Uterine smooth muscle cell (primary cell): Measurements from ENCODE around the gene MKNK2. TPM values are rescaled to one million over a fixed set of nuclear protein-coding genes. Genes with fewer than 3 reads are reported as not detected.

ENCODE experiments used
- total RNA-seq: library from RNA; depleted of rRNA; stranded (reverse); fragments of >200 nt; gene quantifications from 2 replicates; pipeline ENCODE4 v1.2.3, GENCODE V29; 2014

MKNK2 gene
- 68.3 and 189 TPM in 2 replicates for total RNA-seq

DNA sequence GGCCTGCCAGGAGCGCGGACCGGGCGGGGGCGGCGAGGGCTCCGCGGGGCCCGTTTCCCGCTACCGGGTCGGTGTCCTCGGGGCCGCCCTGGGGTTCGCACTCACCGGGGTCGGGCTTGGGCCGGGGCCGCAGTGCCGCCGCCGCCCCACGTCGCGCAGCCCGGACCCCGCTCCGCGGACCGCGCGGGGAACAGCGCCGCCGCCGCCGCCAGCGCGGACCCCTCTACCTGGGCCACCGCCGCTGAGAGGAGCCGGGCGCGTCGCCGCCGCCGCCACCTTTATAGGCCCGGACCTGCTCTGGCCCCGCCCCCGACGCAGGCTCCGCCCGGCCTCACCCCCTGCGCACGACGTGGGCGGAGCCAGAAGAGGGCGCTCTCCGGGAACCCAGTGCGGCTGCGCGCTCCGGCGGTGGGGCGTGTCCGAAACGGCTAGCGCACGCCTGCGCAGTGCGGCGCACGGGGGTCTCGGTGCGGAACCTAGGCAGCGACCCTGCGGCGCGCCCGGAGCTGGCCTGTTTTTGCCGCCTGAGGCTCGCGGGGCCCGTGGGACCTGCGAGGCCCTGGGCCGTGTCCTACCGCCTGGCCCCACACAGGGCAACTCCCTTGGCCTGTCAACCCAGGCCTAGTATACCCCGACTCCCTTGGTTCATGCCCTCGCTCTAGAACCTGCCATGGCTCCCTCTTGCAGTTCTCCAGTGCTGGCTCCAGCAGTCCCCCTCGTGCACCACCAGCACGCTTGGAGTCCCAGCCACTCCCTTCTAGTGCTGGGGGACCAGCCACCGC, at the start of gene MKNK2:
Gene MKNK2, minus strand, starts transcription at position 254 of the 782 bp plus-strand sequence. CDS start 393 bp downstream, outside the sequence.

DNA sequence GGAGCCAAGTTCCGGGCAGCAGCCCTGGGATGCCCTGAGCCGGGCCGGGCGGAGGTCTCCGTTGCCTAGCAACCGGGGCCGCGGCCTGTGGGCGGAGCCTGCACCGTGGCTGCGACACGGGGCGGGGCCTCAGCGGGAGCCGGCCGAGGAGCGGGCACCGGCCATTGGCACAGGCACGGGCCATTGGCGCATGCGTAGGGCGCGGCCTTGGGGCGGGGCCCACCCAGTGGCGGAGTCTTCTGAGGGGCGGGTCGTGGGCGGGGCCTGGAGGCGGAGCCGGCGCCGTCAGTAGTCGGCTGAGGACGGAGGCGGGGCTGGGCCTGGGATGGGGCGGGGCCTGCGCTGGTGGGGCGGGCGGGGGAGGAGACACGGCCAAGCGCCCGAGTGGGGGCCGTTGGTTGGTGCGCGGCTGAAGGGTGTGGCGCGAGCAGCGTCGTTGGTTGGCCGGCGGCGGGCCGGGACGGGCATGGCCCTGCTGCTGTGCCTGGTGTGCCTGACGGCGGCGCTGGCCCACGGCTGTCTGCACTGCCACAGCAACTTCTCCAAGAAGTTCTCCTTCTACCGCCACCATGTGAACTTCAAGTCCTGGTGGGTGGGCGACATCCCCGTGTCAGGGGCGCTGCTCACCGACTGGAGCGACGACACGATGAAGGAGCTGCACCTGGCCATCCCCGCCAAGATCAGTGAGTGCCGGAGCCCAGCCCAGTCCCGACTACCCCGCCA, 45.6 kb upstream of the MKNK2 start, which contains the start of gene IZUMO4:
Gene IZUMO4, plus strand, starts transcription at position 436 of the 723 bp plus-strand sequence. Its CDS starts 31 bp downstream, at position 467.

DNA sequence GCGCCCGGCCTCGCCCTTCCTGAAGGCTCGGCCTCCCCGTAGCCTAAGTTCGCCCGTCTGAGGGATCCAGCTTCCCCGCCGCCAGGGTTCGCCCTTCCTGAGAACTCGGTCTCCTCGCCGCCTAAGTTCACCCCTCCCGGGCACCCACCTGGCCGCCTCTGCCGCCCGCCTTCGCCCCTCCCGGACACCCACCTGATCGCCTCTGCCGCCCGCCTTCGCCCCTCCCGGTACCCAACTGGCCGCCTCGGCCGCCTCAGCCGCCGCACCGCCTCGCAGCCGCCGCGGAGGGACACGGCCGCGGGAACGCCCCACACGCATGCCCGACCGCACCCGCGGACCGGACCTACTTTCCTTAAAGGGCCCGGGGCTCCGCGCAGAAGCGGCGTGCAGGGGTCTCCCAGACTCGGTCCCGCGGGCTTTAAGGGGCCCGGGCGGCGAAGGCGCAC, 45.0 kb upstream of the MKNK2 start, which contains the start of gene MOB3A:
Gene MOB3A, minus strand, starts transcription at position 293 of the 446 bp plus-strand sequence. CDS start 17,766 bp downstream, outside the sequence.

DNA sequence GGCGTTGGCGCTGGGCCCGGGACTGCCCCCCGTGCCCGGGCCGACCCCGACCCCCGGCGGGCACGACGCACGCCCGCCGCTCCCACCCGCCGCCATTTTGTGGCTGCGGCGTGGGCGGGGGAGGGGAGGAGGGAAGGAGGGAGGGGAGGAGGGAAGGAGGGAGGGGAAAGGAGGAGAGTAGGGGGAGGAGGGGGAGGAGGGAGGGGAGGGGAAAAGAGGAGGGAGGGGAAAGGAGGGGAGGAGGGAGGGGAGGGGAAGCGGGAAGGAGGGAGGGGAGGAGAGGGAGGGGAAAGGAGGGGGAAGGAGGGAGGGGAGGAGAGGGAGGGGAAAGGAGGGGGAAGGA, 35.5 kb downstream of the MKNK2 start, which contains the start of gene BTBD2:
Gene BTBD2, minus strand, starts transcription at position 107 of the 343 bp plus-strand sequence. Its CDS starts 11 bp downstream, at position 96.

Other genes with a start within 250 kb of the MKNK2 start
- 1.9 and 2.7 TPM in 2 replicates for gene ATP8B3, start 239.0 kb downstream of the MKNK2 start, total RNA-seq
- gene REXO1, start 202.8 kb downstream of the MKNK2 start, total RNA-seq, result 5.6 and 10.8 TPM in 2 replicates
- 4.5 and 5.2 TPM in 2 replicates for gene KLF16, start 187.7 kb downstream of the MKNK2 start, total RNA-seq
- gene ABHD17A, start 165.7 kb downstream of the MKNK2 start, total RNA-seq, result 69.7 and 71.1 TPM in 2 replicates
- gene ADAT3, start 145.8 kb downstream of the MKNK2 start, total RNA-seq, result 3.9 and 4.1 TPM in 2 replicates
- gene SCAMP4, start 145.8 kb downstream of the MKNK2 start, total RNA-seq, result 36.7 and 39.5 TPM in 2 replicates
- gene CSNK1G2, start 110.1 kb downstream of the MKNK2 start, total RNA-seq, result 59.4 and 79.8 TPM in 2 replicates
- gene BTBD2, start 35.5 kb downstream of the MKNK2 start, total RNA-seq, result 54.8 and 65.1 TPM in 2 replicates
- gene MOB3A, start 45.1 kb upstream of the MKNK2 start, total RNA-seq, result 33.5 and 36.7 TPM in 2 replicates
- 0.89 and 2.1 TPM in 2 replicates for gene IZUMO4, start 45.7 kb upstream of the MKNK2 start, total RNA-seq
- gene AP3D1, start 100.3 kb upstream of the MKNK2 start, total RNA-seq, result 109 and 150 TPM in 2 replicates
- gene DOT1L, start 112.7 kb upstream of the MKNK2 start, total RNA-seq, result 5.4 and 9.4 TPM in 2 replicates
- 61.1 and 68.4 TPM in 2 replicates for gene PLEKHJ1, start 185.1 kb upstream of the MKNK2 start, total RNA-seq
- gene SF3A2, start 185.6 kb upstream of the MKNK2 start, total RNA-seq, result 31.4 and 40.7 TPM in 2 replicates
- 0.66 and 1.6 TPM in 2 replicates for gene AMH, start 198.1 kb upstream of the MKNK2 start, total RNA-seq
- gene JSRP1, start 205.2 kb upstream of the MKNK2 start, total RNA-seq, result not detected in 2 replicates
- gene PEAK3, start 230.9 kb upstream of the MKNK2 start, total RNA-seq, result not detected in 2 replicates